ENCODE results near the gene FRAT1.
"Not testable (repeated sequence)": the region's sequence is repeated elsewhere in the genome, so short reads cannot be mapped to it uniquely, and the experiment has no call there.

Gene FRAT1, protein sequence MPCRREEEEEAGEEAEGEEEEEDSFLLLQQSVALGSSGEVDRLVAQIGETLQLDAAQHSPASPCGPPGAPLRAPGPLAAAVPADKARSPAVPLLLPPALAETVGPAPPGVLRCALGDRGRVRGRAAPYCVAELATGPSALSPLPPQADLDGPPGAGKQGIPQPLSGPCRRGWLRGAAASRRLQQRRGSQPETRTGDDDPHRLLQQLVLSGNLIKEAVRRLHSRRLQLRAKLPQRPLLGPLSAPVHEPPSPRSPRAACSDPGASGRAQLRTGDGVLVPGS

DNA sequence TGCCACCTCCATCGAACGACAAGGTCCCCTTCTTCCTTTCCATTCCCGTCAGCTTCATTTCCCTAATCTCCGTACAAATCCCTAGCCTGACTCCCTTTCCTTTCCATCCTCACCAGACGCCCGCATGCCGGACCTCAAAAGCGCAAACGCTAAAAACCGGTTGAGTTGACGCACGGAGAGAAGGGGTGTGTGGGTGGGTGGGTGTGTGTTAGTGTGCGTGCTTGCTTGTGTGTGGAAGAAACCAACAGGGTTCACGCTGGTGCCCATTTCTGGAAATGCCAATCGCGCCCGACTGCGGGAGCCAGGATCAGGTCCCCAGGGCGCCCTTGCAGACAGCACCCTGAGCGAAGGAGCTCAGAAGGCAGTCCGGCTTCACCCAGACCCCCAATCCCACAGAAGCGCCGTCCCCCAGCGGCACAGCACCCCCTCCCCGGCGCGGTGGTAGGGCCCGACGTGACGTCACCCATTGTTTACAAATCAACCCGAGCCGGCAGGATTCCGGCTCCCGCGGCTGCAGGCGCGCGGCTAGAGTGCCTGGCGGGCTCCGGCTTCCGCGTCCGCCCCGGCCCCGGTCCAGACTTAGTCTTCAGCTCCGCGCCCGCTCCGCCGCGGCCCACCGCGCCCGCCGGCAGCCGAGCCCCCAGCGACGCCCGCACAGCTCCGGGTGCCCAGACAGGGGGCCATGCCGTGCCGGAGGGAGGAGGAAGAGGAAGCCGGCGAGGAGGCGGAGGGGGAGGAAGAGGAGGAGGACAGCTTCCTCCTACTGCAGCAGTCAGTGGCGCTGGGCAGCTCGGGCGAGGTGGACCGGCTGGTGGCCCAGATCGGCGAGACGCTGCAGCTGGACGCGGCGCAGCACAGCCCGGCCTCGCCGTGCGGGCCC, at the start of gene FRAT1:
FRAT1 (plus strand) TSS at position 500 of the 880 bp plus-strand sequence; CDS start at position 683, 183 bp downstream.
- peak; percentile 88 for DNase-seq

DNA sequence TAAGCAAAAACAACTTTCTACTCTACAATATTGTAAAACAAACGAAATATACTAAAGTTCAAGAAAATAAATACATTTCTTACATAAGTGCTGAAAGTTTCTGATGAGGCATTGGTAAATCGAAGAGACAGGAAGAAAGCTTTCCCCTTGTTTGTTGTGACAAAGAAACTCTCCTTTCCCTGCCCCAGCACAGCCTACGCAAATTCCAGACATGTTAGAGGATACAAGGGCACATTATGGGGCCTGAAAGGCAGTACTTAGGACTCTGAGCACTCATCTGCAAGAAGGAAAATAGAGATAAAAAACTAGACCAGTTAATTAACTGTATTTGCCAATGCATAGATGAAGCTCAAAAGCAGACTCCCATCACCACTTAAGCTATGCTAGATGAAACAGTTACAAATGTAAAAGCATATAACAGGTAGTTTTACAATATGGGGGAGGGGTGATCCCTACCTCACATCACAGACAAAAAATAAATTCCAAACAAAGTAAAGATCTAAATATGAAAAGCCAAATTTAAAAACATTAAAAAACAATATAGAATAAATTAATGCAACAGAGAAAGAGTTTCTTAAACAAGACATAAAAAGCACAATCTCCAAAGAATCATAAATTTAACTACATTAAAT, 48.4 kb upstream of the FRAT1 start:
- DNase-seq = no peak

DNA sequence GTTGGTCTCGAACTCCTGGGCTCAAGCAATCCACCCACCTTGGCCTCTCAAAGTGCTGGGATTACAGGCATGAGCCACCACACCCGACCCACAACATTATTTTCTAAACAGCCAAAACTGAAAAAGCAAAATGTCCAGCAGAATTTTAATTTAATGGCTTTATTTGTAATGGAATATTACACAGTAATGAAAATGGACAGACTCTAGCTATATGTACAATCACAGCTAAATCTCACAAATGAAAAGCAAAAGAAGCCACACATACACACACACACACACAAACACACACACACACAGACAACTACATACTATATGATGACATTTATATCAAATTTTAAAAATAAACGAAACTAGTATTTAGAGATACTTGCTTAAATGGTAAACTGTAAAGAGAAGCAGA, 45.4 kb upstream of the FRAT1 start:
- DNase-seq = no peak

DNA sequence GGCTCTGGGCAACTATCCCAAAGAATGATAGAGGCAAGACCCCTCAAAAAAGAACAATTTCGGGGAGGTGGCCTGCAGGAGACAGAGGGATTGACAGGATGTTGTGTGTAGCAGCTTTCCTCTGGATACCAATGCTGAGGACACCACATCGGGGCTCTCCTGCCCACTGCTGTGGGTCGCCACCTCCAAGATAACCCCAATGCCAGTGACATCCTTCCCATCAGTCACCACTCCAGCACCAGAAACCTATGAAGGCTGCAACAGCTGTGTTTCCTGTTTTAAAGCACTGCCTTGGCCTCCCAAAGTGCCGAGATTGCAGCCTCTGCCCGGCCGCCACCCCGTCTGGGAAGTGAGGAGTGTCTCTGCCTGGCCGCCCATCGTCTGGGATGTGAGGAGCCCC, 44.2 kb upstream of the FRAT1 start:
- DNase-seq = no peak

DNA sequence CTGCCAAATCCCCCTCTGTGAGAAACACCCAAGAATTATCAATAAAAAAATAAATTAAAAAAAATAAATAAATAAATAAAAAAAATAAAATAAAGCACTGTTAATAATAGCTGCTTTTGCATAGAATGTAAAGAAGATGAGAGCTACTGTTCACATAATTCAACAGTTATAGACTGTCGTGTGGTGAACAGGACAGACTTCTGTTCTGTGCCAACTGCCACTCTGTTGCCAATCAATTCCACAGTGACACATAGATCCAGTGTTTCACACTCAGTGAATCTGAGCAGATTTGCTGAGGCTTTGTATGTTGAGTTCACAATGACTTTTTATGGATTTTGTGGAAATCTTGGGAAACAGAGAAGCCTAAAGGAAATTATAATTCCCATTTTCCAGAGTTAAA, 41.5 kb upstream of the FRAT1 start:
- no peak for DNase-seq

DNA sequence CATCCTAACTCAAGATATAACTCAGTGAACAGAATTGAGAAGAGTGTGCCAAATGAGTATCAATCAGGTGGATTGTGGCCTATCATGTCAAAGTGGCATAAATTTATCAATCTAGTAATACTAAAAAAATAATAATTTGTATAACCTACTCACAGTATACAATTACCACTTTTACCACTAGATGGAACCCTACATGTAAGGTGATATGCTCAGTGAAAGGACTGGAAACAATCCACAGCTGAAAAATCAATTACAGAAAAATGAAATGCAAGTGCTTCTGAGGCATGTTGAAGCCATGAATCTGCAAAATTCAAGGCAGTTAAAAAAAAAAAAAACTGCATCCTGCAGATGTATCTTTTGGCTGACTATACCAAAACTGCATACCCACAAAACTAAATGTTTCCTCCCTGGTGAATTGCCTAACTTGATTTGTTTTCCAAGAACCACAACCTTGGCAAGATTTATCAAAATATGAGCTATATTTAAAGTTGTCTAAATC, 40.5 kb upstream of the FRAT1 start:
- DNase-seq = no peak

DNA sequence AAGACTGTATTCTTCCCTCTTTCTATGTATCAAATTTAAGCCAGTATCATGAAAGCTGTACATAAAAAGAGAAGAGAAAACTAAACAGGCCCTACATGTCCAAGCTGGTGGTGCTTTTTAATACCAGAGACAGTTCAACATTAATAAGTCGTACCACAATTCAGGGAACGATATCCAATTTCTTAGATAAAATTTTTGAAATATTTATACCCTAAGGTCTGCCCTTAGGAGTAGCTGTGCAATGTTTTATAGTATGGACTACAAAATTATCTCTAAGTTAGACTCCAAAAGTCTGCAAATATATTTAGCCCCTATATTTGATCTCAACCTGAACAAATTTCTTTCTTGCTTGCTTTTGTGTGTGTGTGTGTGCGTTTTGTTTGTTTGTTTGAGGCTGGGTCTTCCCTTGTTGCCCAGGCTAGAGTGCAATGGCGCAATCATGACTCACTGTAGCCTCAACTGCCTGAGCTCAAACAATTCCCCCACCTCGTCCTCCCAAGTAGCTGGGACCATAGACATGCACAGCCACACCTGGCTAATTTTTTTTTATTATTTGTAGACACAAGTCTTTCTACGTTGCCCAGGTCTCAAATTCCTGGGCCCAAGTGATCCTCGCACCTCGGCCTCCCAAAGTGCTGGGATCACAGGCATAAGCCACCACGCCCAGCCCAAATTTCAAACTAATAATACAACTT, 39.8 kb upstream of the FRAT1 start:
- DNase-seq = no peak

DNA sequence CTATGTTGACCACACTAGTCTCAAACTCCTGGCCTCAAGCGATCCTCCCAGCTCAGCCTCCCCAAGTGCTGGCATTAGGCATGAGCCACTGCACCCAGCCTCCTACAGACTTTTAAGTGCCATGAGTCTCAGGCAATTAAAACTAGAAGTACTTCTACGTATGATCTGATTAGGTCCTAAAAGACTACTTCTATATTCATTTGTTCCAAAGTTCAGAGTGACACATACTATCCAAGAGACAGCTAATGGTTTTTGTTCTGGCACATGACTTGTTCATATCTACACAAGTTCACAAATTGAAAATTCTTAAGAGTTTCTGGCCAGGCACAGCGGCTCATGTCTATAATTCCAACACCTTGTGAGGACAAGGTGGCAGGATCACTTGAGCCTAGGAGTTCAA, 38.3 kb upstream of the FRAT1 start:
- no peak for DNase-seq

DNA sequence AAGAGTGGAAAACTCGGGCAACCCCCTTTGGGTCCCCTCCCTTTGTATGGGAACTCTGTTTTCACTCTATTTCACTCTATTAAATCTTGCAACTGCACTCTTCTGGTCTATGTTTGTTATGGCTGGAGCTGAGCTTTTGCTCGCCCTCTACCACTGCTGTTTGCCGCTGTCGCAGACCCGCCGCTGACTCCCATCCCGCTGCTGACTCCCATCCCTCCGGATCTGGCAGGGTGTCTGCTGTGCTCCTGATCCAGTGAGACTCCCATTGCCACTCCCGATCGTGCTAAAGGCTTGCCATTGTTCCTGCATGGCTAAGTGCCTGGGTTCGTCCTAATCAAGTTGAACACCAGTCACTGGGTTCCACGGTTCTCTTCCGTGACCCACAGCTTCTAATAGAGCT, 29.0 kb upstream of the FRAT1 start:
- DNase-seq = not testable (repeated sequence)

DNA sequence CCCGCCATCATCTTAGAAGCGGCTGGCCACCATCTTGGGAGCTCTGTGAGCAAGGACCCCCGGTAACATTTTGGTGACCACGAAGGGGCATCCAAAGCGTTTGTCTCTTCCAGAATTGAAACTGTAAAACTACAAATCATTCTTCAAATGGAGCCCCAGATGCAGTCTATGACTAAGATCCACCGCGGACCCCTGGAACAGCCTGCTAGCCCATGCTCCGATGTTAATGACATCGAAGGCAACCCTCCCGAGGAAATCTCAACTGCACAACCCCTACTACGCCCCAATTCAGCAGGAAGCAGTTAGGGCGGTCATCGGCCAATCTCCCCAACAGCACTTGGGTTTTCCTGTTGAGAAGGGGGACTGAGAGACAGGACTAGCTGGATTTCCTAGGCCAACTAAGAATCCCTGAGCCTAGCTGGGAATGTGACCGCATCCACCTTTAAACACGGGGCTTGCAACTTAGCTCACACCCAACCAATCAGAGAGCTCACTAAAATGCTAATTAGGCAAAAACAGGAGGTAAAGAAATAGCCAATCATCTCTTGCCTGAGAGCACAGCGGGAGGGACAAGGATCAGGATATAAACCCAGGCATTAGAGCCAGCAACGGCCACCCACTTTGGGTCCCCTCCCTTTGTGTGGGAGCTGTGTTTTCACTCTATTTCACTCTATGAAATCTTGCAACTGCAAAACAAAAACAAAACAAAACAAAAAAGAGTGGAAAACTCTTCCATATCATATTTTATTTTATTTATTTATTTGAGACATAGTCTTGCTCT, 28.3 kb upstream of the FRAT1 start:
- not testable (repeated sequence) for DNase-seq

DNA sequence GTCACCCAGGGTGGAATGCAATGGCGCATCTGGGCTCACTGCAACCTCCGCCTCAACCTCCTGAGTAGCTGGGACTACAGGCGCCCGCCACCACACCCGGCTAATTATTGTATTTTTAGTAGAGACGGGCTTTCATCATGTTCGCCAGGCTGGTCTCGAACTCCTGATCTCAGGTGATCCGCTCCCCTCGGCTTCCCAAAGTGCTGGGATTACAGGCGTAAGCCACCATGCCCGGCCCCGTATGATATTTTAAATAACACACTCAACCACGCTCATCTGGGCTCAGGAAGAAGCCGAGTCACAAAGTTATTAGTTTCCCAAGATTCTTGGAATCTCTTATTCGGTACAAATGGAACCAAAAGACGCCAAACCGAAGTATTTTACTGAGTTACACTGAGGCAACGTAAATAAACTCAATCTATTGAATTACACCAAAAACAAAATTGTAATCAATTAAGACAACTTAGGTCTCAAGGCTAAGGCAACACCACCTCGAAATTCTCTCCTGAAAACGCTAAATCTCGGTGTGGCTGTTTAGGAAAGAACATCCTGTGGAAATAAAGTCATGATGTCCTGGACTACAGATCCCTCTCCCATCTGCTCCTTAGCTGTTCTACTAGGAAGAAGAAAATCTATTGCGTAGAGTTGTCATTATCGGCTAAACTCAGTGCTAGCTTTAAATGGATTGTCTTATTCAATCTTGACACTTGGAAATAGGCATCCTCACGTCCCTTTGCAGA, 27.5 kb upstream of the FRAT1 start:
- no peak for DNase-seq

DNA sequence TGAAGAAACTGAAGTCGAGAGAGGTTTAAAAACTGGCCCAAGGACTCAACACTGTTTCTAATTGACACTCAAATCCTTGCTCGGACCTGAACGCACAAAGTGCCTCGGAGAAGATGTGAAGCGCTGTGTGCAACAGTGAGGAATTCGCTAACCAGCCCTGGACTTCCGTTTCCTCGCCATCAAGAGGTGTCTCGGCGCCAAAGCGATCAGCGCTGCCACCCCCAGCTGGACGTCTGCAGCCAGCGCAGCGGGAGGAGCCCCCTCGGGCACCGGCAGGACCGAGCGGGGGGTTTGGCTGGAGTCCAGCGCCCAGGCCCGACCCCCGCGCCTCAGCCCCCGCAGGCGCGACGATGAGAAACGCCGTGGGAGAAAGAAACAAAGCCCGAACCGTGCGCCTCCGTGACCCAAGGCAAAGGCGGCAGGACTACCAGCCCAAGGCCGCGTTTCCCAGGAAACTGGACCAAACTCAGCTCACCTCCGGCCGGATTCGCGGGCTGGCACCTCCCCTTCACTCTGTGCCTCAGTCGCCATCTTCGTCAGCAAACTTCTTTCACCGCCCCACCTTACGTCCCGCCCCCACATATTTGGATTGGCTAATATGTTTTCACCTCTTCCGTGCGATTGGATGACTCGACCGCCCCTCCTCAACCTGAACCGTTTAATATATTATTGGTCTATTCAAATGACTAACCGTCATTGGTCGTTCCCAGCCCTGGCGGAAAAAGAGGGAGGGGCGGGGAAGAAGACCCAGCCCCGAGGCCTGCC, 26.8 kb upstream of the FRAT1 start, which contains the start of gene ARHGAP19:
ARHGAP19 (minus strand) TSS at position 541 of the 765 bp plus-strand sequence; CDS start at position 531, 10 bp downstream.
- DNase-seq = peak; percentile 89

DNA sequence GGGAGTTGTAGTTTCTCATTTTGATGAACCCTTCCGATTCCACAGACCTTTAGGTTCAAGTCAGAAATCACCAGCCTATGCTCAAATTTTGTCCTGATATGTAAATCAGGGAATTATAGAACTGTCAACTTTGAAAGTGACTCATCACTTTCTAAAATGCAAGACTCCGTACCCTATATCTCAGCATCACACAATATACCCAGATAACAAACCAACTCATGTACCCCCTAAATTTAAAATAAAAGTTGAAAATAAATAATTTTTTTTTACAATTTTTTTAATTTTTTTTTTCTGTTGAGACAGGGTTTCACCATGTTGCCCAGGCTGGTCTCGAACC, 26.2 kb upstream of the FRAT1 start:
- no peak for DNase-seq

DNA sequence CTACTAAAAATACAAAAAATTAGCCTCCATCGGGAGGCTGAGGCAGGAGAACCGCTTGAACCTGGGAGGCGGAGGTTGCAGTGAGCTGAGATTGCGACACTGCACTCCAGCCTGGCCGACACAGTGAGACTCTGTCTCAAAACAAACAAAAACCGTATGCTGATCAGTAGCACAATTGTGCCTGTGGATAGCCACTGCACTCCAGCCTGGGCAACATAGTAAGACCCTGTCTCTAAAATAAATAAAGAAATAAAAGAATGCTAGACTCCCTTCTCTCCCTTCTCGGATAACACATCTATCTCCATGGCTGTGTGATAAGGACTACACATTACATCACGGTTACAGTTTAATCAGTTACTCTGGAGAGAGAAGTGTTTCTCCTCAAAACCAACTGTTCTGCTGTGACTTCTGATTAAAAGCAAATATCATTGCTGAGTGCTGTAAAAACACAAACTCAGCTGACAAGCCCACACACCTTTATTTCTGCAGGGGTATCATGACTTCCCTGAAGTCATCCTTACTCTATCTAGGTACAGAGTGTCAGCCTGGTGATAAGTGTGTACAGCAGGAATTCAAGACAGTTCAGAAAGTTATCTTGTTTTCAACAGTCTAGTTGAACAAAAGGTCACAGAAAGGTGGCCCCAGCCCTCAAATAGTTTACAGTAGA, 21.4 kb upstream of the FRAT1 start:
- DNase-seq = no peak

DNA sequence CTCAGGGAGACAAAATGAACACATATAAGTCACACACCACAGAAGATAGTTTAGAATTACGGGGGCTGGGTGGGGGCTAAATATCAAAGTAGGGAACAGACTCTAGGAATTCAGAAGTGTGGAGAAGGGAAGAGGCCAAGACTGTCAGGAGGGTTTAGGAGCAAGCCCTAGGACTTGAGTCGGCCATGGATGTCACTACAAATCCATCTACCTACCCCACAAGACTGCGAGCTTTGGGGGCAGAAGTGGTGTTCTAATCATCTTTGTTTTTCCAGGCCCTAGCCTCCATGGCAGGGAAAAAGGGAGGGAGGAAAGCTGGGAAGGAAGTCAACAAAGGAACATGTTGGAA, 20.9 kb upstream of the FRAT1 start:
- no peak for DNase-seq

DNA sequence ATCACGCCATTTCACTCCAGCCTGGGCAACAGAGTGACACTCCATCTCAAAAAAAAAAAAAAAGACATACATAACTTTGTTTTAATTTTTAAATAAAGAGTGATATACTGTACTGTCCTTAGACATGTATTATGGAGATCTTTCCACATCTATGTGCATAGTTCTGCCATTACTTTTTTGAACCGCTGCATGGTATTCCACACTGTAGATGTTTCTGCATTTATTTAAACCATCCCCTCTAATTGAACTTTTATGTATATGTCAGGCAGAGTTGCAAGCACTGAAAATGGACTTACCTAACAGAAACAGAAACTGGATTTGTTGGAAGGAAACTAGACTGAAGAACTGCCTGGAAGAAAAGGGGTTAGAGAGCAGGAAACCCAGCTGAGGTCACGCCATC, 18.1 kb upstream of the FRAT1 start:
- no peak for DNase-seq

DNA sequence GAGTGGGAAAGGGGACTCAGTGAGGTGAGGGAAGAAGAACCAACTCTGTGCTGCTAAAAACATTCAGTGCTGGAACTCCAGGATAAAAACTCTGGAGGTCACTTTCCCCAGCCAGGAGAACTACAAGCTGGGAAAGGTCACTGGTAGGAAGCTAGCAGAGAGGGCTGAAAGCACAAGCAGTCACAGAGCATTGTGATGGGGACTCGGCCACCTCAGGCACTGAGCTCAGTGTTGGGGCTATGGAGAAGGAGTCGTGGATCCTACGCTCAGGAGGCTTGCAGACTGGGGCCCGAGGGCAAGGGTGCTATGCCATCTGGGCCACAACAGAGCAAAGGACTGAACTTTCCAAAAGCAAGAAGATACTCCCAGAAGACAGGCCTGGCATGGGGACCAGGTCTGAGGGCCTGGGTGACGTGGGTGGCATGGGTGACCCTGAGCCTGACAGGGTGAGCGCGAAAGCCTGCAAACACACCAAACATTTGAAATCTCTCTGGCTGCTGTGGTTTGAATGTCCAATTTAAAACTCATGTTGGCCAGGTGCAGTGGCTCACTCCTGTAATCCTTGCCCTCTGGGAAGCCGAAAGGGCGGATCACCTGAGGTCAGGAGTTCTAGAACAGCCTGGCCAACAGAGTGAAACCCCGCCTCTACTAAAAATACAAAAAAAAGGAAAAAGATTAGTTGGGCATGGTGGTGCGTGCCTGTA, 16.8 kb upstream of the FRAT1 start:
- DNase-seq = no peak

DNA sequence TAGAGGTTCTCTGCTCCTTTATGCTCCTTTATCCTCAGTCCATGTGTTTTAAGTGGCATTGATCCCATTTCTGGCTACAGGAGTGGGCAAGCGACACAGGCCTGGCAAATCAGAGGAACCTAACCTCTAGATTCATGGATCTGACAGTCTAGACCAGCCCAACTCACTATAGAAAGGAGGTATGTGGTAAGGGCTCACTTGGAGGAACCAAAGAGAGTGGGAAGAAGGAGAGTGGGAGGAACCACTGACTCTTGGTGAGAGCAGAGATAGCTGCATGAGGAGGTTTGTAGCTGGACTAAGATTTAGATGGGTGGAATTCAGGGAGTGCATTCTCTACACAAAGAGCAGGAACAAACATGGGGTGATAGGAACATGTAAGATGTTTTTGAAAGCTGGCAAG, 11.6 kb upstream of the FRAT1 start:
- no peak for DNase-seq

All from activated T-cell treated with anti-CD3 and anti-CD28 coated beads for 4 hours (primary cell).